GM12878 (cell line): ENCODE results near the gene GTF3C1. TPM values are rescaled to one million over a fixed set of nuclear protein-coding genes. Genes with fewer than 3 reads are reported as not detected.
A peak's percentile ranks its signal among the peaks of the same experiment; 100 is the strongest.

Experiments
- ATAC-seq: fragments of 200-7000 bp; cut with Tn5 transposase; 3 replicates; pipeline ENCODE4 v1.9.1; 2020; ENCODE audit warnings: mild to moderate bottlenecking, moderate library complexity
- BruUV-seq: library from RNA; stranded (reverse); fragments of 400-500 nt; replicated peaks from 2 replicates; lab custom pipeline; 2021; lab: Mats Ljungman, UMichigan
- CTCF ChIA-PET: fragments of 300-600 bp; sonication (Branson Sonifier 250); formaldehyde crosslinking; extraction: SDS; loops from one replicate; lab custom pipeline; 2021; ENCODE audit warnings: inconsistent platforms; lab: Yijun Ruan, JAX
- POLR2A ChIA-PET: fragments of 350-600 bp; formaldehyde crosslinking; extraction: SDS; loops from one replicate; lab custom pipeline; 2021; ENCODE audit warnings: inconsistent platforms; lab: Charles Lee
- RAD21 ChIA-PET: fragments of 300-600 bp; sonication (Branson Sonifier 250); formaldehyde crosslinking; loops from one replicate; lab custom pipeline; 2023; ENCODE audit warnings: antibody characterized with exemption; ENCODE audit not compliant: unreplicated experiment; lab: Charles Lee
- SMC1A ChIA-PET: fragments of 300-600 bp; sonication (Branson Sonifier 250); formaldehyde crosslinking; loops from one replicate; lab custom pipeline; 2023; ENCODE audit not compliant: unreplicated experiment, uncharacterized antibody; lab: Charles Lee
- DNase-seq: peaks from one replicate; pipeline ENCODE4 v3.0.0-alpha.2; 2011; ENCODE audit warnings: low read depth, low spot score
- FAIRE-seq: peaks from 3 replicates; lab custom pipeline; 2011; peaks lifted over from hg19 to GRCh38; lab: Jason Lieb, UNC
- H2AFZ ChIP-seq: 2 replicates; pipeline ENCODE4 v1.6.0; 2011; ENCODE audit warnings: low read depth, low read length, control low read depth; ENCODE audit not compliant: control insufficient read depth
- H3K27ac ChIP-seq: 2 replicates; pipeline ENCODE4 v1.5.1; 2011; ENCODE audit warnings: control low read depth; ENCODE audit not compliant: control insufficient read depth, insufficient read depth
- H3K27me3 ChIP-seq, 2 experiments: replicated peaks in 1 of 2; 2 replicates each; pipeline versions ENCODE4 v1.6.0 to v1.6.1; 2011; ENCODE audit warnings: low read length in 1 of 2; ENCODE audit not compliant: control insufficient read depth in 2 of 2, insufficient read depth in 2 of 2
- H3K36me3 ChIP-seq, 2 experiments: 2 replicates each; pipeline ENCODE4 v1.5.1; 2011; ENCODE audit warnings: low read length in 1 of 2; ENCODE audit not compliant: control insufficient read depth in 2 of 2, insufficient read depth in 2 of 2
- H3K4me1 ChIP-seq: 2 replicates; pipeline ENCODE4 v1.6.1; 2011; ENCODE audit warnings: mild to moderate bottlenecking, low read length, moderate library complexity, mixed read lengths; ENCODE audit not compliant: control insufficient read depth, insufficient read depth
- H3K4me2 ChIP-seq: 2 replicates; pipeline ENCODE4 v1.6.0; 2011; ENCODE audit warnings: control low read depth; ENCODE audit not compliant: control insufficient read depth, insufficient read depth
- H3K4me3 ChIP-seq: fragments of 200-600 bp; sonication (generic); 2 replicates; pipeline ENCODE4 v1.5.1; 2016
- H3K79me2 ChIP-seq: 2 replicates; pipeline ENCODE4 v1.6.0; 2011; ENCODE audit warnings: low read length; ENCODE audit not compliant: control insufficient read depth, insufficient read depth
- H3K9ac ChIP-seq: 2 replicates; pipeline ENCODE4 v1.8.0; 2011; ENCODE audit warnings: low read length, control low read depth, mixed read lengths; ENCODE audit not compliant: control insufficient read depth, insufficient read depth
- H3K9me3 ChIP-seq: replicated peaks from 3 replicates; pipeline ENCODE4 v1.5.1; 2011; ENCODE audit warnings: mild to moderate bottlenecking, low read length; ENCODE audit not compliant: control insufficient read depth, insufficient read depth
- H4K20me1 ChIP-seq: 2 replicates; pipeline ENCODE4 v1.6.0; 2011; ENCODE audit not compliant: control insufficient read depth, insufficient read depth
- CBFB ChIP-seq: IDR thresholded peaks from 2 replicates; pipeline ENCODE4 v1.6.1; 2016; ENCODE audit warnings: antibody characterized with exemption, low read depth
- CREB1 ChIP-seq: IDR thresholded peaks from 2 replicates; pipeline ENCODE4 v1.6.1; 2012; ENCODE audit warnings: low read depth, mild to moderate bottlenecking, inconsistent platforms
- IRF5 ChIP-seq: fragments of 450-650 bp; IDR thresholded peaks from 2 replicates; pipeline ENCODE4 v1.6.1; 2017; ENCODE audit warnings: borderline replicate concordance
- SMARCA5 ChIP-seq: fragments of 450-650 bp; IDR thresholded peaks from 2 replicates; pipeline ENCODE4 v1.6.1; 2017; ENCODE audit warnings: mild to moderate bottlenecking
- WRNIP1 ChIP-seq: IDR thresholded peaks from 2 replicates; pipeline ENCODE4 v1.6.1; 2011; ENCODE audit warnings: low read depth, low read length, improper control_type of control experiment, borderline replicate concordance
- ZBTB4 ChIP-seq: fragments of 450-650 bp; formaldehyde crosslinking; IDR thresholded peaks from 2 replicates; pipeline ENCODE4 v1.4.0; 2022; ENCODE audit warnings: mild to moderate bottlenecking, moderate library complexity
- WGBS: methylation state at CpG from one replicate; pipeline ENCODE4 v1.1.6; 2016; ENCODE audit warnings: low lambda C conversion rate; ENCODE audit not compliant: insufficient replicate concordance, insufficient coverage; ENCODE audit errors: missing lambda C conversion rate; 5-methylcytosine and 5-hydroxymethylcytosine counted together
- in situ Hi-C: fragments of 300-500 bp; cut with MboI; formaldehyde crosslinking; loops from 9 replicates; pipeline ENCODE4 v1.14.3; 2018; ENCODE audit warnings: mixed read lengths
- intact Hi-C: fragments of 100-400 bp; cut with micrococcal nuclease; formaldehyde crosslinking; loops from one replicate; pipeline ENCODE4 v1.14.2; 2022; ENCODE audit not compliant: unreplicated experiment
- polyA plus RNA-seq, 11 experiments: library from polyadenylated mRNA; depleted of rRNA in 4 of 11; unstranded in 6 of 11; stranded (reverse) in 5 of 11; fragments of >200 nt; fragmentation: Nextera tagmentation in 4 of 11; fragmentation: Illumina TruSeq in 1 of 11; extraction: Ambion mirVana in 4 of 11; extraction: Trizol in 1 of 11; gene quantifications; 1 replicate in 1 of 11; 2 replicates in 10 of 11; pipeline versions ENCODE4 v1.2.1 to v1.2.3, GENCODE V29; 2011 to 2016; ENCODE audit warnings: inconsistent platforms in 2 of 11, missing spikeins in 2 of 11, low read depth in 1 of 11
- total RNA-seq, 4 experiments: library from RNA; depleted of rRNA in 3 of 4; stranded (reverse); fragments of >200 nt in 3 of 4; fragmentation: Illumina TruSeq in 1 of 4; extraction: Trizol in 1 of 4; gene quantifications; 2 replicates each; pipeline versions ENCODE4 v1.2.1 to v1.2.3, GENCODE V29; 2013 to 2021
- TF ChIP-seq, protein P1 (sequence below): fragments of 450-650 bp; IDR thresholded peaks from 2 replicates; pipeline ENCODE4 v1.6.1; 2014; ENCODE audit warnings: mild to moderate bottlenecking
- TF ChIP-seq, protein P2 (sequence below): fragments of 450-650 bp; IDR thresholded peaks from 2 replicates; pipeline ENCODE4 v1.6.1; 2016; ENCODE audit warnings: mild to moderate bottlenecking, moderate library complexity, borderline replicate concordance

Gene GTF3C1
- total and polyA plus RNA-seq, 10 of the 15 experiments (the other 5 are each of a cell fraction or from before 2014, with no cell fraction given), result 0.98 to 60.9 (median 34.3) TPM

GRCh38 chr16:27452569-27453493, 96.9 kb downstream of the GTF3C1 start (continued):
- TF ChIP-seq, protein P1, sequence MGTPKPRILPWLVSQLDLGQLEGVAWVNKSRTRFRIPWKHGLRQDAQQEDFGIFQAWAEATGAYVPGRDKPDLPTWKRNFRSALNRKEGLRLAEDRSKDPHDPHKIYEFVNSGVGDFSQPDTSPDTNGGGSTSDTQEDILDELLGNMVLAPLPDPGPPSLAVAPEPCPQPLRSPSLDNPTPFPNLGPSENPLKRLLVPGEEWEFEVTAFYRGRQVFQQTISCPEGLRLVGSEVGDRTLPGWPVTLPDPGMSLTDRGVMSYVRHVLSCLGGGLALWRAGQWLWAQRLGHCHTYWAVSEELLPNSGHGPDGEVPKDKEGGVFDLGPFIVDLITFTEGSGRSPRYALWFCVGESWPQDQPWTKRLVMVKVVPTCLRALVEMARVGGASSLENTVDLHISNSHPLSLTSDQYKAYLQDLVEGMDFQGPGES, result no peak
- no peak for TF ChIP-seq IRF5
- peak; percentile 18; the same call in 1 of the 2 replicates for TF ChIP-seq CBFB
- TF ChIP-seq CREB1, result 0 out of 2 replicates have a peak, but pooled peaks have one; percentile 19

DNA sequence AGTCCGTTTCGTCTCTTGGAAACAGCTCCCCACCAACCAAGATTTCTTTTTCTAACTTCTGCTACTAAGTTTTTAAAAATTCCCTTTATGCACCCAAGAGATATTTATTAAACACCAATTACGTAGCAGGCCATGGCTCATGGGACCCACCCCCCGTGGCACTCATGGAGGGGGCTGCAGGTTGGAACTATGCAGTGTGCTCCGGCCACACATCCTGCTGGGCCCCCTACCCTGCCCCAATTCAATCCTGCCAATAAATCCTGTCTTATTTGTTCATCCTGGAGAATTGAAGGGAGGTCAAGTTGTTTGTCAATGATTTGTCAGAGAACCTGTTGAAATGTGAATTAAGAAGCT, 99.5 kb downstream of the GTF3C1 start:
- Histone ChIP-seq H3K4me2 (peak overlapping the region; percentile 67; the same call in 1 of the 2 replicates), H3K9me3 (peaks cover 4% of the 10 kb centered on the region), H2AFZ (no peak overlapping the region), H3K79me2 (no peaks in the 10 kb centered on the region), H3K4me3 (no peak overlapping the region), H4K20me1 (no peaks in the 10 kb centered on the region), H3K36me3 (peaks cover 31 to 34% of the 10 kb centered on the region in 2 experiments), H3K27ac (peak overlapping the region; percentile 66), H3K4me1 (peaks cover 57% of the 10 kb centered on the region), H3K27me3 (no peaks in the 10 kb centered on the region), H3K9ac (0 out of 2 replicates have a peak overlapping the region, but pooled peaks have one; percentile 7)
- SMC1A ChIA-PET, result interaction anchor here (1.1 to 7.8 kb wide), 15 partner anchors 10 to 296 kb away, joined by 3 to 82 read pairs (median 7); partner anchors contain the start of gene IL21R
- ATAC-seq, result peak; percentile 29; the same call in 1 of the 3 replicates
- WGBS, result 13% methylated on average over 5 of the region's 5 CpGs
- in situ Hi-C loops, result loop anchor here (10.0 kb wide), 2 partner anchors 275 to 1615 kb away; no protein-coding TSS in a partner anchor
- RAD21 ChIA-PET, result interaction anchor here (0.8 to 9.5 kb wide), 15 partner anchors 19 to 271 kb away, joined by 3 to 145 read pairs (median 10); partner anchors contain the start of genes GTF3C1, IL21R and KATNIP
- FAIRE-seq, result no peak
- no peak for DNase-seq
- POLR2A ChIA-PET, result interaction anchor here (0.7 to 8.4 kb wide), 12 partner anchors 9 to 283 kb away, joined by 3 to 132 read pairs (median 4); partner anchors contain the start of gene IL21R
- intact Hi-C loops, result loop anchor here (2.0 to 5.0 kb wide), 2 partner anchors 41 to 63 kb away; no protein-coding TSS in a partner anchor
- CTCF ChIA-PET, result interaction anchor here (0.6 to 9.7 kb wide), 11 partner anchors 13 to 270 kb away, joined by 3 to 106 read pairs (median 8); no protein-coding TSS in a partner anchor
- BruUV-seq, result no TSS peak
- TF ChIP-seq, protein P2, sequence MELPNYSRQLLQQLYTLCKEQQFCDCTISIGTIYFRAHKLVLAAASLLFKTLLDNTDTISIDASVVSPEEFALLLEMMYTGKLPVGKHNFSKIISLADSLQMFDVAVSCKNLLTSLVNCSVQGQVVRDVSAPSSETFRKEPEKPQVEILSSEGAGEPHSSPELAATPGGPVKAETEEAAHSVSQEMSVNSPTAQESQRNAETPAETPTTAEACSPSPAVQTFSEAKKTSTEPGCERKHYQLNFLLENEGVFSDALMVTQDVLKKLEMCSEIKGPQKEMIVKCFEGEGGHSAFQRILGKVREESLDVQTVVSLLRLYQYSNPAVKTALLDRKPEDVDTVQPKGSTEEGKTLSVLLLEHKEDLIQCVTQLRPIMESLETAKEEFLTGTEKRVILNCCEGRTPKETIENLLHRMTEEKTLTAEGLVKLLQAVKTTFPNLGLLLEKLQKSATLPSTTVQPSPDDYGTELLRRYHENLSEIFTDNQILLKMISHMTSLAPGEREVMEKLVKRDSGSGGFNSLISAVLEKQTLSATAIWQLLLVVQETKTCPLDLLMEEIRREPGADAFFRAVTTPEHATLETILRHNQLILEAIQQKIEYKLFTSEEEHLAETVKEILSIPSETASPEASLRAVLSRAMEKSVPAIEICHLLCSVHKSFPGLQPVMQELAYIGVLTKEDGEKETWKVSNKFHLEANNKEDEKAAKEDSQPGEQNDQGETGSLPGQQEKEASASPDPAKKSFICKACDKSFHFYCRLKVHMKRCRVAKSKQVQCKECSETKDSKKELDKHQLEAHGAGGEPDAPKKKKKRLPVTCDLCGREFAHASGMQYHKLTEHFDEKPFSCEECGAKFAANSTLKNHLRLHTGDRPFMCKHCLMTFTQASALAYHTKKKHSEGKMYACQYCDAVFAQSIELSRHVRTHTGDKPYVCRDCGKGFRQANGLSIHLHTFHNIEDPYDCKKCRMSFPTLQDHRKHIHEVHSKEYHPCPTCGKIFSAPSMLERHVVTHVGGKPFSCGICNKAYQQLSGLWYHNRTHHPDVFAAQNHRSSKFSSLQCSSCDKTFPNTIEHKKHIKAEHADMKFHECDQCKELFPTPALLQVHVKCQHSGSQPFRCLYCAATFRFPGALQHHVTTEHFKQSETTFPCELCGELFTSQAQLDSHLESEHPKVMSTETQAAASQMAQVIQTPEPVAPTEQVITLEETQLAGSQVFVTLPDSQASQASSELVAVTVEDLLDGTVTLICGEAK, result no peak
- TF ChIP-seq SMARCA5 (no peak), ZBTB4 (CRISPR knock-in tag) (peak; percentile 35; the same call in 1 of the 2 replicates), WRNIP1 (no peak)
